Activated T-cell treated with anti-CD3 and anti-CD28 coated beads, Interleukin-2, amount 50 U/mL, for 72 hours (primary cell): ENCODE measurements around the gene TMEM255B. TPM values are rescaled to one million over a fixed set of nuclear protein-coding genes. Genes with fewer than 3 reads are reported as not detected.
"Not testable (repeated sequence)": the region's sequence is repeated elsewhere in the genome, so short reads cannot be mapped to it uniquely, and the experiment has no call there.

ENCODE experiments used
- ATAC-seq, 2 donors: fragments of 150-1000 bp; cut with Tn5 transposase; replicated peaks in 1 of 2; 2 replicates each; pipeline ENCODE4 v1.10.0; 2021; ENCODE audit warnings: moderate library complexity in 2 of 2, mild to moderate bottlenecking in 1 of 2
- DNase-seq, 2 donors: peaks; one replicate each; pipeline ENCODE4 v3.0.0; 2021 to 2022; ENCODE audit warnings: mixed read lengths in 1 of 2
- H3K27ac Mint-ChIP-seq: one replicate; pipeline ENCODE4 v1.8.0; 2022; ENCODE audit warnings: mild to moderate bottlenecking, moderate library complexity, mixed read lengths
- H3K27me3 Mint-ChIP-seq: one replicate; pipeline ENCODE4 v1.8.0; 2022; ENCODE audit warnings: low read depth, mixed read lengths
- H3K36me3 Mint-ChIP-seq, 2 donors: one replicate each; pipeline ENCODE4 v1.8.0; 2022; ENCODE audit warnings: mixed read lengths in 2 of 2, mild to moderate bottlenecking in 1 of 2; ENCODE audit not compliant: insufficient read depth in 2 of 2
- H3K4me1 Mint-ChIP-seq: one replicate; pipeline ENCODE4 v1.8.0; 2022; ENCODE audit warnings: low read depth, mixed read lengths
- H3K4me3 Mint-ChIP-seq, 2 donors: one replicate each; pipeline ENCODE4 v1.8.0; 2022; ENCODE audit warnings: mild to moderate bottlenecking in 2 of 2, mixed read lengths in 2 of 2, moderate library complexity in 2 of 2
- H3K9me3 Mint-ChIP-seq, 2 donors: one replicate each; pipeline ENCODE4 v1.8.0; 2022; ENCODE audit warnings: mixed read lengths in 2 of 2
- total RNA-seq, 2 donors: library from RNA; stranded (reverse); gene quantifications; one replicate each; pipeline ENCODE4 v1.2.3, GENCODE V29; 2022

The TMEM255B gene
- total RNA-seq, 2 donors from 2014 or later: 1.2 TPM

GRCh38 chr13:113740286-113740556 is 18.8 kb upstream of the TMEM255B start:
- no peaks in the 10 kb centered on the region for H3K36me3 Mint-ChIP-seq
- H3K27ac Mint-ChIP-seq: no peak overlapping the region
- DNase-seq (no peak), ATAC-seq (no peak)
- H3K27me3 Mint-ChIP-seq: peaks cover 21% of the 10 kb centered on the region
- peaks cover 36% of the 10 kb centered on the region for H3K4me1 Mint-ChIP-seq
- H3K9me3 Mint-ChIP-seq: no peaks in the 10 kb centered on the region
- no peak overlapping the region for H3K4me3 Mint-ChIP-seq

DNA sequence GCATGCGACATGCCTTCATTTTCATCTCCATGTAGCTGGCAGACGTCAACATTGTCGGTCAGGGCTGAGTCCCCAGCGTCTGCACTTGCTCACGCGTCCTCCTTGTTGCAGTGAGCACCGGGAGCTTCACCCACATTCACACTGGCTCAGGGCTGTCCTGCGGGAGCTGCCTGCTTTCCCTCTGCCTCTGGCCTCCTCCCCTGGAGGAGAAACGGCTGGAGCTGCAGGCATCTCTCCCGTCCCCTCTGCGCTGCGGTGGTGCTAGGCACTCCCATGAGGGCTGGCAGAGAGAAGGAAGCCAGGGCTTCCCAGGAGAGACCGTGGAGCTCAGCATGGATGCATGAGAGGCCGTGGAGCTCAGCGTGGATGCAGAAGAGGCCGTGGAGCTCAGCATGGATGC is 18.4 kb upstream of the TMEM255B start:
- Mint-ChIP-seq H3K36me3 (no peaks in the 10 kb centered on the region), H3K4me3 (peak overlapping the region in 1 of 2 donors; percentile 45), H3K4me1 (peaks cover 36% of the 10 kb centered on the region), H3K9me3 (no peaks in the 10 kb centered on the region), H3K27ac (no peak overlapping the region), H3K27me3 (peaks cover 21% of the 10 kb centered on the region)
- no peak for DNase-seq
- no peak for ATAC-seq

DNA sequence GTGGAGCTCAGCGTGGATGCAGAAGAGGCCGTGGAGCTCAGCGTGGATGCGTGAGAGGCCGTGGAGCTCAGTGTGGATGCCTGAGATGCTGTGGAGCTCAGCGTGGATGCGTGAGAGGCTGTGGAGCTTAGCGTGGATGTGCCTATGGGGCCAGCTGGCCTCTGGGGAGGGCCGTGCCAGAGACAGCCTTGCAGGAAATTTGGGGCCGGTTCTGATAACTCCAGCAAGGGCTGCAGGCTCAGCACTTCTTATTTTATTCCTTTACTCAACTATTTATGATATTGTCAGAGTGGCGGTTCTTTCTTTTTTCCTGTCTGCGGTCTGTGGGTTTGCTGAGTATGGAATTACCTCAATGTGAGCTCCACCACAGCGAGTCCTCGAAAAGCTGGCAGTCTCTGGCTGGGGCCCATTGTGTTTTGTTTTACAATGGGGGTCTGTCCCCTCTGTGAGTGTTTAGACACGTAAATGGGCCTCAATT is 17.8 kb upstream of the TMEM255B start:
- Mint-ChIP-seq H3K9me3 (no peaks in the 10 kb centered on the region), H3K4me1 (peaks cover 36% of the 10 kb centered on the region), H3K4me3 (peak overlapping the region in 1 of 2 donors; percentile 40), H3K27ac (no peak overlapping the region), H3K36me3 (no peaks in the 10 kb centered on the region), H3K27me3 (peaks cover 21% of the 10 kb centered on the region)
- ATAC-seq (no peak), DNase-seq (no peak)

- peak overlapping the region; percentile 41 to 56 for H3K4me3 Mint-ChIP-seq
- ATAC-seq (peak; percentile 60 to 72), DNase-seq (peak in 1 of 2 donors; percentile 38)
- no peak overlapping the region for H3K27ac Mint-ChIP-seq
- no peaks in the 10 kb centered on the region for H3K36me3 Mint-ChIP-seq
- peaks cover 21% of the 10 kb centered on the region for H3K27me3 Mint-ChIP-seq
- no peaks in the 10 kb centered on the region for H3K9me3 Mint-ChIP-seq
- H3K4me1 Mint-ChIP-seq: peaks cover 36% of the 10 kb centered on the region
Measured at GRCh38 chr13:113742000-113742441, 17.0 kb upstream of the TMEM255B start.

GRCh38 chr13:113742445-113743120 is 16.4 kb upstream of the TMEM255B start:
- peak overlapping the region; percentile 41 to 56 for H3K4me3 Mint-ChIP-seq
- no peaks in the 10 kb centered on the region for H3K36me3 Mint-ChIP-seq
- H3K27me3 Mint-ChIP-seq: peaks cover 21% of the 10 kb centered on the region
- H3K27ac Mint-ChIP-seq: no peak overlapping the region
- no peaks in the 10 kb centered on the region for H3K9me3 Mint-ChIP-seq
- H3K4me1 Mint-ChIP-seq: peaks cover 36% of the 10 kb centered on the region
- DNase-seq (no peak), ATAC-seq (peak; percentile 54 to 66)

DNA sequence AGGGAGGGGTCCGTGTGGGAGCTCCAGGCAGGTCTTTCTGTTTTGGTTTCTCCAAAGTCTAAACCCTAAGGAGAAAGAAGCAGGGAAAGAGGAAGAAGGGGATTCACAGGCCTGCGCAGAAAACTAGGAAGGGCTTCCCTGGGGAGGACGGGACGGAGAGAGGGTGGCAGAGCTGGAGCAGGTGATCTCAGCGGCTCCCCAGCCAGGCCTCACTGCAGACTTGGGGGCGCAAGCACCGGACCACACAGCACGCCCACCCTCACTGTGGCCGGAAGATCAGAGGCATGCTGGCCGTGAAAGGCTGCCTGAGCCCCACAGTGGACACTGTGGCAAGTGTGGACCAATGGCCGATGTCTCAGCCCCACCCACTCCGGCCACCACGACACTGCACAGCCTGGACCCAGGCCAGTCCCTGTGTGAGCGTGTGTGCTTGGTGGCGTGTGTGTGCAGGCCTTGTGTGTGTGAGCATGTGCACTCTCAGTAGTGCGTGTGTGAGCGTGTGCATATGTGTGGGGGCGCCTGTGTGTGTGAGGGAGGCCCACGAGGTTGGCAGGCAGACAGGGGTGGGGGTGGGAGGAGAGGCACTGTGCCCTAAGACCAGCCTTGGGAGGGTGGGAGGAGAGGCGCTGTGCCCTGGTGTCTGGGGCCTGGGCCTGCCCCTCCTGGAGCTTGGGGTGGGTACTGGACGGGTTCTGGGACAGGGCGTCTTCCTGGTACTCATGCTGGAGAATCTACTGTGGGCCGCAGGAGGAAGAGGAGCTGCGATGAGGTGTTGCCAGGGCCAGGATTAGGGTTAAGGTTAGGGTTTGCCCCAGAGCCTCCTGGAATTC is 15.4 kb upstream of the TMEM255B start:
- H3K36me3 Mint-ChIP-seq: no peaks in the 10 kb centered on the region

GRCh38 chr13:113744197-113745000 is 14.6 kb upstream of the TMEM255B start:
- ATAC-seq (no peak), DNase-seq (no peak)
- no peaks in the 10 kb centered on the region for H3K36me3 Mint-ChIP-seq
- peaks cover 21% of the 10 kb centered on the region for H3K27me3 Mint-ChIP-seq
- no peak overlapping the region for H3K4me3 Mint-ChIP-seq
- peaks cover 36% of the 10 kb centered on the region for H3K4me1 Mint-ChIP-seq
- H3K9me3 Mint-ChIP-seq: no peaks in the 10 kb centered on the region
- no peak overlapping the region for H3K27ac Mint-ChIP-seq

More for the DNA sequence above, 15.4 kb upstream of the TMEM255B start:
- Mint-ChIP-seq H3K4me1 (peaks cover 36% of the 10 kb centered on the region), H3K27me3 (peaks cover 21% of the 10 kb centered on the region), H3K4me3 (no peak overlapping the region), H3K9me3 (no peaks in the 10 kb centered on the region), H3K27ac (no peak overlapping the region)
- ATAC-seq: no peak
- no peak for DNase-seq

GRCh38 chr13:113745059-113745458 is 14.0 kb upstream of the TMEM255B start:
- Mint-ChIP-seq H3K27me3 (peaks cover 14% of the 10 kb centered on the region), H3K9me3 (no peaks in the 10 kb centered on the region), H3K4me1 (peaks cover 36% of the 10 kb centered on the region), H3K4me3 (no peak overlapping the region), H3K27ac (no peak overlapping the region), H3K36me3 (no peaks in the 10 kb centered on the region)
- no peak for ATAC-seq
- DNase-seq: no peak

GRCh38 chr13:113745500-113746142 is 13.4 kb upstream of the TMEM255B start:
- H3K4me1 Mint-ChIP-seq: peaks cover 35% of the 10 kb centered on the region
- not testable (repeated sequence) for H3K36me3 Mint-ChIP-seq, H3K27me3 Mint-ChIP-seq, DNase-seq, ATAC-seq, H3K27ac Mint-ChIP-seq, H3K9me3 Mint-ChIP-seq, H3K4me3 Mint-ChIP-seq

GRCh38 chr13:113746143-113746525 is 12.9 kb upstream of the TMEM255B start:
- H3K9me3 Mint-ChIP-seq: peaks cover 6 to 7% of the 10 kb centered on the region in 2 donors

DNA sequence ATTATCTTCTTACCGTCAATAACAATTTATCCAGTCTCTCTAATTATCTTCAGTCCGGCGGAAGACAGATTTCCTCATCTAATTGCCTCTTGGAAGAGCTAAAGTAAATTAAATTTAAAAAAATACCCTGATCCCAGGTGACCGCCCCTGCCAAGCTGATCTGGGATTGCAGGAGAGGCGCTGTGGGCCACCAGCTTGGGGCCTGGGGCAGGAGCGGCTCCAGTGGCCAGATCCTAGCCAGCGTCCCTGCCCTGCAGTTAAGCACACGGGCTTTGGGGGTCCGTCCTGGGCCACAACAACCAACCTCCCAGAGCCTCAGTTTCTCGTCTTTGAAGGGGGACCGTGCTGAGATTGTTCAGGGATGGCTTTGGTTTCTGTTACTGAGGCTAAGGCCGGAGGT is 12.4 kb upstream of the TMEM255B start:
- Mint-ChIP-seq H3K36me3 (no peaks in the 10 kb centered on the region), H3K4me1 (peaks cover 24% of the 10 kb centered on the region), H3K27ac (no peak overlapping the region), H3K9me3 (peaks cover 9% of the 10 kb centered on the region in 2 donors), H3K4me3 (no peak overlapping the region), H3K27me3 (no peaks in the 10 kb centered on the region)
- no peak for DNase-seq
- no peak for ATAC-seq

More at GRCh38 chr13:113746143-113746525, 12.9 kb upstream of the TMEM255B start:
- ATAC-seq: no peak
- Mint-ChIP-seq H3K4me1 (peaks cover 29% of the 10 kb centered on the region), H3K4me3 (no peak overlapping the region), H3K27ac (no peak overlapping the region), H3K27me3 (peaks cover 4% of the 10 kb centered on the region), H3K36me3 (no peaks in the 10 kb centered on the region)
- no peak for DNase-seq

GRCh38 chr13:113747291-113747833 is 11.7 kb upstream of the TMEM255B start:
- Mint-ChIP-seq H3K27me3 (no peaks in the 10 kb centered on the region), H3K9me3 (peaks cover 9% of the 10 kb centered on the region in 2 donors), H3K4me1 (peaks cover 17% of the 10 kb centered on the region), H3K4me3 (no peak overlapping the region), H3K36me3 (no peaks in the 10 kb centered on the region), H3K27ac (no peak overlapping the region)
- no peak for DNase-seq
- ATAC-seq: no peak
